HG02623 (cell line): ENCODE results near the gene SKAP1.
"Not testable (repeated sequence)": the region's sequence is repeated elsewhere in the genome, so short reads cannot be mapped to it uniquely, and the experiment has no call there.

Experiments used
- ATAC-seq: cut with Tn5 transposase; IDR thresholded peaks from one replicate; pipeline ENCODE4 v1.9.1; 2021; ENCODE audit warnings: moderate library complexity; ENCODE audit not compliant: unreplicated experiment

The SKAP1 gene

DNA sequence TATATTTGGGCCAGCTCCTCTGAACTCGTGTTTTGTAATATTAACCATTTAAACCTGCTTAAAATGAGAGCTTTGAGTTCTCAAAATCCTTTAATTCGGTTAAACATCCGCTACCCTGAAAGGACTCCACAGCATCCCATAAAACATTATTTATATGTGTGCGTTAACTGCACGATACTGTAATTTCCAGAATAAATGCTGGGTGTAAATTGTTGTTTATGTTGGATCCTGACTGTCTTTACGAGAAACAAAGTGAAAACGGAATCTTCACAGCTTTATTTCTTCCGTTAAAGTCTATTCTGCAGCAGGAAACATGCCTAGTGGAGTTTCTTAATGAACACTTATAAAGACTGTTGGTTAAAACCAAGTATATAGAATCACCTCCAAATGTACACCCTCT is 179.1 kb downstream of the SKAP1 start:
- no peak for ATAC-seq

DNA sequence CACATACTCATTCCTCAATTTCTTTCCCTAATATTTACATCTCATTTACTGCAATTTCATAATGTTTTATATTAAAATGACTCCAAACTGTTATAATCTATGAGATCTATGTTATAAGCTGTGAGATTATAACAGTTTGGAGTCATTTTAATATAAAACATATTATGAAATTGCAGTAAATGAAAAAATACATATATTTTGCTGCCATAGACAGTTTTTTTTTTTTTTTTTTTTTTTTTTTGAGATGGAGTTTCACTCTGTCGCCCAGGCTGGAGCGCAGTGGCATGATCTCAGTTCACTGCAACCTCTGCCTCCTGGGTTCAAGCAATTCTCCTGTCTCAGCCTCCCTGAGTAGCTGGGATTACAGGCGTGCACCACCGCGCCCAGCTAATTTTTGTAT is 180.0 kb downstream of the SKAP1 start:
- not testable (repeated sequence) for ATAC-seq

DNA sequence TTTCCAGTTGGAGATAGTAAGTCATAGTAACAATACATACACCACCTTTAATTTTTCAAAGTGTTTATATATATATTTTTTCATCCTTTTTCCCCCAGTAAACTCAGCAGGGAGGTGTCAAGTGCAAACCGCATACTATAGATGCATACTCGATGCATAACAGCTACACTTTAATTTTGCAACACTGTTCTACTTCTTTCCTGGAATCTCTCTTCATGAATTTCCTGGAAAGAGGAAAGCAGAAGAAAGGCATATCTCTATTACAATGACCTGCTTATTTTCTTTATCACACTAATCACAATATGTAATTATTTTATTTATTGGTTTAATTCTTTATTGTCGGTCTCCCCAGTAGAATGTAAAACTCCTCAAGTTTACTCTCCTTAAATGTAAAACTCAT is 182.4 kb downstream of the SKAP1 start:
- no peak for ATAC-seq

DNA sequence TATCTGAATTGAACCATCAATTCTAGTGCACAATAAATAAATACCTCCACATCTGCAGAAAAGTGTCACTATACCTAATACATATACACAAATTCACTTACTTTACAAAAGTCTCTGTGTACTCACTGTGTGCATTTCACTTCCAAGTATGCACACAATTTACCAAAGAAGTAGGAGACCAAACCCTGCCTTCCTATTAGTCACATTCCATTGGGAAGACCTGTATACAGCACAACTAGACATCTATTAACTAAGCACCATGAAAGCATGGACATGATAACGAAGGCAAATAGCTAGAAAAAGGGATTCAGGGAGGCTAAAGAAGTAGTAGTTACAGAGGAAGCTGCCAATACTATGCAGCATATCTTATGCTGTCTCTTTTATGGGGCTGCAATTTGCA is 183.0 kb downstream of the SKAP1 start:
- ATAC-seq: no peak

DNA sequence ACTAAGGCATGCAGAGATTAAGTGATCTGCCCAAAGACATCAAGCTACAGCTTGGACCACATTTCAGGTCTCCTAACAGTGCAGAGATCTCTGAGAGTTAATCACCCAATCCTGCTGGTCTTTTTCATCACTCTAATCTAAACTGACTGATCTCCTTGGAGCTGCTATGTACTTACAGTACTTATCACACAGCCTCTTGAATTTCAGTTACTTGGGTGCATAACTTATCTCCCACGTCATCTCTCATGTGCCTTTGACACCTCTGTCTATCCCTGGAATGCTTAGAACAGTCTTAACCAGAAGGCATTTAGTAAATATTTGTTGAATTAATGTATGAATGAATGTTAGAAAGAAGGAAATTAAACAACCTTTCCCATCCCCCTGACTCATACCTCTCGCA is 183.4 kb downstream of the SKAP1 start:
- no peak for ATAC-seq

DNA sequence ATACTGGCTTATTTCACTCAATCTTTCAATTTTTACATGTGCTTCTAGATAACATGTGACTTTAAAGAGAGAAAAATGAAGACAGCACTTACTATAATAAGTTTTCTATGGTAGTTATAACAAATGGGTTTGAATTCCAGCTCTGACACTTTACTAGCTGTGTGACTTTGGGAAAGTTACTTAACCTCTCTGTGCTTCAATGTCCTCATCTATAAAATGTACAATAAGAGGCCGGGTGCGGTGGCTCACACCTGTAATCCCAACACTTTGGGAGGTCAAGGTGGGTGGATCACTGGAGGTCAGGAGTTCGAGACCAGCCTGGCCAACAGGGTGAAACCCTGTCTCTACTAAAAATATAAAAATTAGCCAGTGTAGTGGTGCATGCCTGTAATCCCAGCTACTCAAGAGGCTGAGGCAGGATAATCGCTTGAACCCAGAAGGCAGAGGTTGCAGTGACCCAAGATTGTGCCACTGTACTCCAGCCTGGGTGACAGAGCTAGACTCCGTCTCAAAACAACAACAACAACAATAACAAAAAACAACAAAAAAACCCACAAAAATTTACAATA is 184.5 kb downstream of the SKAP1 start:
- ATAC-seq: not testable (repeated sequence)

DNA sequence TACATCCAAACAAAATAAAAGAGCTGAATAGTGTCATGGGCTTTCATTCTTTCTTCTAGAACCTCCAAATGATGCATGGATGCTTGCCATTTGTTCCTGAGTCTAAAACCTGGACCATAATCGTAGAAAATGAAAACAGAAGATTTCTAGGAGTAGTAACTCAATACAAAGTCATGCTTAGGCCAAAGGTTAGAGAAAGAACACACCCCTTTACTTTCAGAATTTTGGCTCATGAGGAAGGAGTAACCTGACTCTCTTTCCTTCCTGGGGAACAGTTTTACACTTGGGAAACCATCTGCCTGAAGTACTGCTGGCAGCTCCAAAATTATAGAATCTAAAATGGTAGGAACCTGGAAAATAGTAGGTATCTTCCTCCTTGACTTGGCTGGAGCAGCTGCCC is 185.2 kb downstream of the SKAP1 start:
- ATAC-seq: no peak

DNA sequence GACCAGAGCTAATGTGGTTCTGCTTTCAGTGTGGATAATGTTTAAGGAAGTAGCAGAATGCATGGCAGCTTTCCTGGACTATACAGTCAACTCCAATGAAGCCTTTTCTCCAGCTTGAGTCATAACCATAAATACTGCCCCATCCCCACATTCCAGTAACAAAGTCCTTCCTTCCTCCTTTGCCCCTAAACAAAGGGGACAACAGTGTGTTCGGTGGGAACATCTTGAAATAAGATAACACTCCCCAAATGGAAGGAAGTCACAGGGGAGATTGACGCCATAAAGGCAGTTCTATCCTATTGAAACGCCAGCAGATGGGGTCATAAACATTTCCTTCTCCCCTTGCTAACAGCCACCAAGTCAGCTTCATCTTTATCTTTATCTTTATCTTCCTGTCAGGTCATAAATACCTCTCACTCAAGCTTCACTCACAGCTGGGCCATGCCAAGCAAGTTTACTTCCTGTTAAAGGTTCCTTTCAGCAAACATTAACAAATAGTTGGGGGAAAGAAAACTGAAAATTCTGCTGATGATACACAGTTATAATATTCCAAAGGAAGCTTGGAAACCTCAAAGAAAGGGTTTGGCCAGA is 185.8 kb downstream of the SKAP1 start:
- ATAC-seq: no peak

DNA sequence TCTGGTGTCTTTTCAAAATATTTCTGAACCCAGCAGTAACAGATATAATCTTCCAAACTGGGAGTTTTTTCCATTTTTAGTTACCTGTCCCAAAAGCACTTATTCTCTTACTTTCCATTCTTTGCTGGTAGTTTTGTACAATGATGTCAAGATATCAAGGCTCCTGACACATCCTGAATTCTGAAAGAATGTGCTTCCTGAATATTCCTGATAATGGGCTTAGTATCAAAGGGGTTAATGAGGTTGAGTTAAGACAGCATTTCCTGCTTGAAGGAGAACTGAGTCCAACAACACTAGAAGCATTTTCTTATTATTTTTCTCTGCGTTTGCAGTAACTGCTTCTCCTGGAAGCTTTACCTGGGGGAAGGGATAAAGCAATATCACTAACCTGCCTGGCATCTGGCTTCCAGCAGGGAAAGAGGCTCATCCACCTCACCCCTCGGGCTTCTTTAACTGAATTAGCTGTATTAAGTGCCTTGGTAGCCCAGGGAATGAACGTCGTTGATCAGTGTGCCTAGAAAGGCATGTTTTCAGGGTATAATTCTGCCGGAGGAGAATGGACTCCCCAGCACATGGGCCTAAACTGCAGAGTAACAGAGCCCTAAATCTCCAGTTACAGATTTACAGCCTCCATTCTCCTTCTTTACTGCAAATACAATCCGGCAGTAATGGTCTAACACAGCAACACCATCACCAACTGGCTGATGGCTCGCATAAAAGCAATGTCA is 188.1 kb downstream of the SKAP1 start:
- ATAC-seq: no peak

DNA sequence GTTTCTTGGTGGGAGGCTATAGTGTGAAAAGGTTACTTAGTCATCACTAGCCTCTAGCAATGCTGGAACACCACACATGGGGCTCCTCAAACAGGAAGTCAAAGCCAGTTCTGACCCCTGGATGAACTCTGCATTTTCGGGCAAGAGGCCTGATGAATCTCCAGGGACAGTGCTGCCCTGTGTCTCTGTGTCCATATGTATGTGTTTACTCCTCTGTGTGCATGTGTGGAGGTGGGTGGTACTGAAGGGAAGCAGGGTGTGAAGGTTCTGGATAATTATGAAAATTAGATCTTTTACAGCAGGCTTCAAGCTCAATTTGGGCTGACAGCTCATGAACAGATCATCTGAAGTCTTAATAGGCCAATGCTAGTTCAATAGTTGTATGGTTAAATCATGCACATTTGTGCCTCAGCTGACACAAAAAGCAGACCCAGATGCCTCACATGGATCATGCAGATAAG is 188.9 kb downstream of the SKAP1 start:
- peak; percentile 75 for ATAC-seq

DNA sequence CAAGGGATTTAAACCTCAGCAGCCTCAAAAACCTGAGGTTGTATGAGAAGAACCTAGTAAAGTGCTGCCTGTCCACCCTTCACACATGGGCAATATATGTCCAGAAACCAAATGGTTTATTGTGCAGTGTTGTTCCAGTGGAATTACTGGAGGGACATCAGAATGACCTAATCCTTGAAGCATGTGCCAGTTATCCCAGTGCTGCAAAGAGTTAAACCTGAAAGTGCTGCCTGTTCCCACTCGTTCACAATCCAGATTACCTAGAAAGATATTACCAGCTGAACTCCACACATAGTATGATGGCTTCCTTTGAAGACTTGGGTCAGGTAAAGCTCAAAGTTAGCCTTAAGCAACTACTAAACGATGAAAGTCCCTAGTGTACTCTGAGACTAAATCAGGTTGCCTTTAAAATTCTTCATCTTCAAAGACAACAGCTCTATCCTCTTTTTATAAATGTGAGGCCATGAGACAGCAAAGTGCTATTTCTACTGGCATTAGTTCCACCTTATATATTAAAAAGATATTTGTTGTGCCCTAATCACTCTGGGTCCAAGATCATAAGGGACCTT is 189.4 kb downstream of the SKAP1 start:
- ATAC-seq: no peak

DNA sequence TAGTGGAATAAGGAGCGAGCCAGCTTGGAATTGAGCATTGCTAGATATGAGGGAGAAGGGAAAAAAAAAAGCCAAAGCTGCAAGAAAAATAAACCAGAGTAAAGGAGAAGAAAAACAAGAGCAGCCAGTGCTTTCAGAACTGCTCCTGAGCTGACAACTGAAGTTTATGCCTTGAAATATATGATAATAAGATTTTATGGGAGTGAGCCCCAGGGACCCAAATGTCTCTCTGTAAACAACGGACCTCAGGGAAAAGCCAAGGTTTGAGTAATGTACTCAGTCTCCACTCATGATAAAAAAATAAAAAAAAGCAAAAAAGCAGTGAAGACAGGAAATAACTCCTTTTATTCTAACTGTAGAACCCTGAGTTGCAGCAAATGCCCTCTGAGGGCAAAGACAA is 189.9 kb downstream of the SKAP1 start:
- no peak for ATAC-seq

DNA sequence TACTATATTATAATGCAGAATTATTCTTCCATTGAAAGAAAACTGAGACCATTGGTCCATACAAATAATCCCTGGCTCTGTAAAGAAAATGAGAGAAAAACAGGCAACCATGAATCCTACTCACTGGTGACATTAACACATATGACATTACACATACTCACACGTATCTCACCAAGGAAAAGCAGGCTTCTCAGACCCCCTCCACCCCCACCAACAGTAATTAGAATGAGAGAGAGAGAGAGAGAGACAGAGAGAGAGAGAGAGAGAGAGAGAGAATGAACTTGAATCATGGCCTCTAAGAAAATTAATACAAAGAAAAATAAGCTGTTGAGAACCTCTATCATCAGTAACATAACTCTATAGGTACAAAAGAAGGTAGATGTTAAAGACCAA is 190.4 kb downstream of the SKAP1 start:
- ATAC-seq: no peak

DNA sequence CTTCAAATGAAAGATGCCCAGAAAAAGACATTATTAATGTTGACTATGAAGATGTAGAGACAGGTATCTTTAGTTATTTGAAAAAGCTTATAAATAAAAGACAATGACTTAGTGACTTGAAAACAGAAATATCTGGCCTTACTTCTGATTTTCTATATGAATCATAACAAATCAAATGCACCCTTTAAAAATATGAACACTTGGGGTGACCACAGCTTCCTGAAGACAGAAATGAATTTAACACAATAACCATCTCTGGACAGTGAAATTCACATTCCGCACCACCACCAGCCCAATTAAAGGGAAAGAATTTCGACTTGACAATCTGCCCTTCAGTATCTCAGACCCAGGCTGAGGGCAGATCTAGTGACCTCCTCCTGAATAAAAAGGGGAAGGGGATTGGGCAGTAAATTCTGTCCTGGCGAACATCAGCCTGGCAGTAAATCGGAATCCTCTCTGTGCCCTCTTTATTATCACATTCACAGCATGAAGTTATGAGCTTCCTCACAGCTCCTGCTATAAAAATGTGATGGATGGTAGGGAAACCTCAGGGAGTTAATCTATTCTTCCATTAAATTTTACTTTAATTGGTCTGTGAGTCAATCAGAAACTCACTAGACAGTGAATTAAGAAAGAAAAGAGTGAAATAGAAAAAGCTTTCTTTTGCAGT is 190.9 kb downstream of the SKAP1 start:
- no peak for ATAC-seq

DNA sequence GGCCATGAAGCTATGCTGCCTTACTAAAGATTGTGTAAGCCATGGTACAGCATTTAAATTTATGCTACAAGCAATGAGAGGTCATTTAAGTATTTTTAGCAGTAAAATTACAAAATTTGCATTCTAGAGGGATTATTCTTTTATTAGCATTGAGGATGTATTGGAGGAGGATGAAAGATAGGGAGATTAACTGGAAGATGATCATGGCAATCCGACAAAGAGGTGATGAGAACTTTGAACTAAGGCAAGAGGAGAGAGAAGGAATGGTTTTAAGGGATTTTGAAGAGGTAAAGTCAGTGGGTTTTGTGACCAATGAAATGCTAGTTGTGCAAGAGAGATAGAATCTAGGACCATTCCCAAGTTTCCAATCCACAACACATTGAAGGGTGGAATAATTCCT is 192.6 kb downstream of the SKAP1 start:
- no peak for ATAC-seq

DNA sequence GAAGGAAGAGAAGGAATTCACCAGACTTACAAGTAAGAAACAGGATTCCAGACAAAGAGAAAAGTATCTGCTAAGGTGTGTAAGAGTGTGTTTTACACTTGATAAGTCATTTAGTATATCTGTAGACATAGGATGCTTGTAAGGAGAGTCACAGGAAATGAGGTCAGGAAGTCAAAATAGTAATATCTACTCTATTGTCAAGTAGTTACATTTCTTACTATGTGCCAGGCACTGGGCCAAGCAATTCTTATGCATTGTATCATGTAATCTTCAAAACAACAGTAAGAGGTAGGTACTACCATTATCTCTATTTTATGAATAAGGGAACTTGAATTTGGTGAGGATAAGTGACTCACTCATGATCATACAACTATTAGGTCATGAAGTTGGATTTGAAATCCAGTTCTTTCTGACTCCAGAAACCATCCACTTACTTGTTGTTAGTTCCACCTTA is 193.3 kb downstream of the SKAP1 start:
- no peak for ATAC-seq

DNA sequence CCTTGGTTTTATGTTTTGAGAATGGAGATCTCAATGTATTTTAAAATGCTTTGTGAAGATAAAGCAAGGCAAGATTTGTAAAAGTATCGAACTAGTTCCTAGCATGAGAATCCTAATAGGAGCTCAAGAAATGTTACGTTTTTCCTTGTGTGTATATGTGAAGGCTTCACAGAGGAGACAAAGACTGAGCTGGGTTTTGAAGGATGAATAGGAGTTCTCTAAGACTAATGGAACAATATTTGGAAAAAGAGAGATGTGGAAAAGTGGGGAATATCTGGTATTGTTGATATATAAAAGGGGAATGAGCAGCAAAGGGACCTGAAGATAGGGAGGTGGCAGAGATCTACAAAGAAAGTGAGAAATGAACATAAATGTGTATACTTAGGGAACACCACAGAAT is 195.1 kb downstream of the SKAP1 start:
- ATAC-seq: no peak

DNA sequence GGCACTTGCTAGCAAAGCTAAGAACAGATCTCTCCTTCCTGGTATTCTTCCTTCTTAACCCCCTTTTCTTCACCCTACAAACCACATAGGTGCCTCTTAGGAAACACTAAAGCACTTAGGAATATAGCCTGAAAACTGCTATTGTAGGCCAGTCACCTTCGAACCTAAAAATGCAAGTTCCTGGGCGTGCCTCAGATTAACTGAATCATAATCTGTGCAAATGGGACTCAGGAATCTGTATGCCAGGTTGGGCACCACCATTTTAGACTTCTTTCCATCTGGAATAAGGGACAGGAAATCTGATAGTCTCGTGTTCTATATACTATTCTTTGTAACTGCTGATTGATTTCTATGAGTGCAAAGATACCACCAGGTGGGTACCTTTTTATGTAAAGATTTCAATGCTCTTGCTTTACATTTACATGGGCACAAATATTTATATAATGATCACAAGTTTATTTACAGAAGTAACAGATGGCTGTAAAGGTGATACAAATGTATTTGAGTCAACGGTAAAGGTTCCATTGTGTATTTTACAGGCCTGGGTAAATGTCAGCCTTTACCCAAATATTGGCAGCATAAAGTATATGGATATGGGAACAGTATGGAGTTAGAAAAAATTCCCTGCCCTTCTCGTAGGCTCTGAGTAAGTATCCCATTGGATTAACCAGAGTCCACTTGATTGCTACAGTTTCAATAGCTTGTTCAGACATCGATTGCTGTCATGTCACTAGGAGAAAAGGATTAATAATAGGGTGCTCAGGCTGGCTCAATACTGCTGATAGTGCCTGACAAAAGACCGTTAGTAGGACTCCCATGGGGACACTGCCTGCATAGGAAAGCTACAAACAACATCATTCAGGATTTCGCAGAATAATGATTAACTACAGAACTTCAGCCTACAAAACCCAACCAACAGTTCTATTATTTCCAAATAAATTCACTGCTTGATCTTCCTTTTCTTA is 197.7 kb downstream of the SKAP1 start:
- ATAC-seq: no peak

DNA sequence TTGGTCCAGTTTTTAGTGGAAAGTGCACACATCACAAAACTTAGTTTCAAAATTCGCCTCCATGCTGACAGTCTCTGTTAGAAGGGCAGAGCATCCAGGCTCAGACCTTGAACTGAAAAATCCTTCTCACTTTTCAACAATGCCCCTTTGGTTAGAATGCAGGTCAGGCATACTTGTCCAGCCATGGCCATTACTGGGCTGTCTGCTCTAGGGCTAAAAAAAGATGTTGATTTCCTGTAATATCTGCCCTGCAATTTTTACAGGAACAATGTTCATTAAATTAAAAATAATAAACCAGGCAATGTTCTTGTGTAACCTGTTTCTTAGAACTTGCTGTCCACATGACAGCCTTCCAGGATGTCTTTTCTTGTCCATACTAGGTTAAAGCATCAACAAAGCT is 200.1 kb downstream of the SKAP1 start:
- no peak for ATAC-seq

DNA sequence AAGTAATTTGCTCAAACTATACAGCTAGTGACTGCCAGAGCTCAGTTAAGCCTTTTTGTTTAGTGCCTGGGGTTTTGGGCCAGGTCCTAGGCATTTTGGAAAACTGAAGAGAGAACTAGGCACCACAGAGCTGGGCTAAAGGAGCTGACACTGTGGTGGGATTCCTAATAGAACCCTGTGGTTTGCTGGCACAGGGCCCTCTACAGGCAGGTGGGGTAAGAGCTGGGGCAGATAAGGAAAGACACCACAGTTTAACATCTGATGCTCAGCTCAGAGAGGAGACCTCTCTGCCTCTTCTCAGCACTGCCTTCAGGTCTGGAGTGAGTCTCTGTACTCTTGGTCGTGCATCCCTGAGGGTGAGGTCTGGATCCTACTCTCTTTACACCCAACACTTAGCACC is 201.3 kb downstream of the SKAP1 start:
- no peak for ATAC-seq
